K562 (cell line): ENCODE data around the gene PPFIBP2. TPM values are rescaled to one million over a fixed set of nuclear protein-coding genes. Genes with fewer than 3 reads are reported as not detected.

Experiments used
- ATAC-seq: fragments of 200-7000 bp; cut with Tn5 transposase; 3 replicates; pipeline ENCODE4 v1.9.1; 2020; ENCODE audit warnings: moderate library complexity
- BruUV-seq: library from RNA; stranded (reverse); fragments of 400-500 nt; replicated peaks from 2 replicates; lab custom pipeline; 2021; lab: Mats Ljungman, UMichigan
- CTCF ChIA-PET: fragments of 300-600 bp; formaldehyde crosslinking; extraction: SDS; loops from one replicate; lab custom pipeline; 2021; ENCODE audit warnings: low intra/inter-chr PET ratio; lab: Yijun Ruan, JAX
- POLR2A ChIA-PET: fragments of 300-600, 350-650 bp; sonication (Branson Sonifier 250); formaldehyde crosslinking; extraction: SDS; loops from one replicate; lab custom pipeline; 2021; ENCODE audit warnings: antibody characterized with exemption, inconsistent platforms; lab: Yijun Ruan, JAX
- DNase-seq, 4 experiments: peaks; one replicate each; pipeline versions ENCODE4 v3.0.0 to v3.0.0-alpha.2; 2011 to 2018; ENCODE audit warnings: low spot score in 3 of 4, mixed read lengths in 3 of 4; ENCODE audit errors: extremely low read depth in 1 of 4
- FAIRE-seq: peaks from 2 replicates; lab custom pipeline; 2011; peaks lifted over from hg19 to GRCh38; lab: Jason Lieb, UNC
- H2AFZ ChIP-seq: 2 replicates; pipeline ENCODE4 v1.6.0; 2011; ENCODE audit warnings: low read depth, low read length, control low read depth, inconsistent platforms
- H3K27ac ChIP-seq: fragments of 200-600 bp; 3 replicates; pipeline ENCODE4 v1.8.0; 2011; ENCODE audit warnings: low read depth, mild to moderate bottlenecking, control low read depth, inconsistent platforms, low read length, moderate library complexity, mixed read lengths; ENCODE audit errors: extremely low read depth
- H3K27me3 ChIP-seq, 2 experiments: fragments of 300-600 bp in 1 of 2; 2 replicates in 1 of 2; 3 replicates in 1 of 2; pipeline versions ENCODE4 v1.6.0 to v1.8.0; 2011; ENCODE audit warnings: inconsistent platforms in 2 of 2, low read length in 2 of 2, mild to moderate bottlenecking in 1 of 2, mixed read lengths in 1 of 2, moderate library complexity in 1 of 2; ENCODE audit not compliant: control insufficient read depth in 2 of 2, insufficient read depth in 2 of 2
- H3K36me3 ChIP-seq: fragments of 300-600 bp; 3 replicates; pipeline ENCODE4 v1.8.0; 2011; ENCODE audit warnings: mild to moderate bottlenecking, low read length, inconsistent platforms; ENCODE audit not compliant: control insufficient read depth, insufficient read depth
- H3K4me1 ChIP-seq, 2 experiments: fragments of 200-600 bp in 1 of 2; replicated peaks in 1 of 2; 2 replicates in 1 of 2; 3 replicates in 1 of 2; pipeline versions ENCODE4 v1.5.1 to v1.8.0; 2011; ENCODE audit warnings: inconsistent platforms in 2 of 2, low read length in 2 of 2, mild to moderate bottlenecking in 1 of 2, mixed read lengths in 1 of 2, moderate library complexity in 1 of 2; ENCODE audit not compliant: control insufficient read depth in 2 of 2, insufficient read depth in 2 of 2
- H3K4me2 ChIP-seq: 2 replicates; pipeline ENCODE4 v1.6.1; 2011; ENCODE audit warnings: low read length, control low read depth, inconsistent platforms, mixed read lengths; ENCODE audit not compliant: insufficient read depth
- H3K4me3 ChIP-seq: fragments of 200-600 bp; sonication (generic), shearing (Covaris generic); 2 replicates; pipeline ENCODE4 v1.5.1; 2016; ENCODE audit warnings: control low read depth, inconsistent platforms
- H3K79me2 ChIP-seq: fragments of 200-600 bp; 3 replicates; pipeline ENCODE4 v1.8.0; 2011; ENCODE audit warnings: low read length, inconsistent platforms; ENCODE audit not compliant: control insufficient read depth, insufficient read depth
- H3K9ac ChIP-seq, 2 experiments: 2 replicates each; pipeline versions ENCODE4 v1.6.0 to v1.6.1; 2011; ENCODE audit warnings: low read depth in 2 of 2, low read length in 2 of 2, control low read depth in 1 of 2, inconsistent platforms in 1 of 2, mild to moderate bottlenecking in 1 of 2, mixed read lengths in 1 of 2; ENCODE audit not compliant: insufficient read depth in 1 of 2
- H3K9me1 ChIP-seq: one replicate; pipeline ENCODE4 v1.6.0; 2011; ENCODE audit warnings: inconsistent platforms, mild to moderate bottlenecking, low read length, moderate library complexity; ENCODE audit not compliant: control insufficient read depth, insufficient read depth
- H3K9me3 ChIP-seq: replicated peaks from 2 replicates; pipeline ENCODE4 v1.5.1; 2011; ENCODE audit warnings: low read depth, low read length, inconsistent platforms; ENCODE audit not compliant: control insufficient read depth, insufficient read depth
- H4K20me1 ChIP-seq: replicated peaks from 2 replicates; pipeline ENCODE4 v1.6.1; 2011; ENCODE audit warnings: low read length, inconsistent platforms, mixed read lengths; ENCODE audit not compliant: control insufficient read depth, insufficient read depth
- FOXM1 ChIP-seq, 2 experiments: fragments of 450-650 bp in 1 of 2; sonication (generic) in 1 of 2; formaldehyde crosslinking in 1 of 2; IDR thresholded peaks; 2 replicates each; pipeline versions ENCODE4 v1.6.1 to v1.9.0; 2017 to 2022; ENCODE audit warnings: low read depth in 2 of 2, mild to moderate bottlenecking in 2 of 2, missing genetic modification reagents in 1 of 2, moderate library complexity in 1 of 2
- HDAC1 ChIP-seq, 2 experiments: fragments of 450-650 bp; IDR thresholded peaks; 2 replicates each; pipeline ENCODE4 v1.6.1; 2016 to 2017; ENCODE audit warnings: inconsistent platforms in 1 of 2, mild to moderate bottlenecking in 1 of 2, moderate library complexity in 1 of 2
- KLF13 ChIP-seq: fragments of 450-650 bp; IDR thresholded peaks from 2 replicates; pipeline ENCODE4 v1.6.1; 2016; ENCODE audit warnings: missing genetic modification characterization, low read depth, mild to moderate bottlenecking, missing compliant biosample characterization, moderate library complexity, borderline replicate concordance
- STAT5A ChIP-seq: IDR thresholded peaks from 2 replicates; pipeline ENCODE4 v1.6.1; 2012; ENCODE audit warnings: low read length, inconsistent platforms, borderline replicate concordance
- ZNF408 ChIP-seq: fragments of 250-450 bp; sonication (Bioruptor Pico); IDR thresholded peaks from 2 replicates; pipeline ENCODE4 v1.4.0; 2020; ENCODE audit warnings: low read depth, mild to moderate bottlenecking, moderate library complexity
- ZNF436 ChIP-seq: fragments of 250-450, 450-650 bp; sonication (Bioruptor Pico); formaldehyde crosslinking; IDR thresholded peaks from 2 replicates; pipeline ENCODE4 v1.7.0; 2020; ENCODE audit warnings: mild to moderate bottlenecking
- WGBS: fragments of 100-300 bp; shearing (Covaris generic); methylation state at CpG from one replicate; pipeline ENCODE4 v1.1.6; 2016; ENCODE audit warnings: low coverage, mixed read lengths; ENCODE audit not compliant: insufficient coverage; ENCODE audit errors: missing lambda C conversion rate; 5-methylcytosine and 5-hydroxymethylcytosine counted together
- in situ Hi-C: fragments of 300-500 bp; cut with MboI; formaldehyde crosslinking; loops from 4 replicates; pipeline ENCODE4 v1.15.0; 2018; ENCODE audit warnings: inconsistent platforms, mixed read lengths
- intact Hi-C: fragments of 100-400 bp; cut with micrococcal nuclease; formaldehyde crosslinking; loops from 2 replicates; pipeline ENCODE4 v1.14.2; 2022
- polyA plus RNA-seq, 8 experiments: library from polyadenylated mRNA; depleted of rRNA in 4 of 8; stranded (reverse) in 5 of 8; unstranded in 3 of 8; fragments of >200 nt; fragmentation: Nextera tagmentation in 2 of 8; fragmentation: Illumina TruSeq in 1 of 8; extraction: Ambion mirVana in 2 of 8; extraction: Trizol in 1 of 8; gene quantifications; 2 replicates each; pipeline versions ENCODE4 v1.2.1 to v1.2.3, GENCODE V29; 2011 to 2014; ENCODE audit warnings: inconsistent platforms in 1 of 8, missing spikeins in 1 of 8
- total RNA-seq, 7 experiments: library from RNA; depleted of rRNA in 6 of 7; stranded (reverse); fragments of >200 nt in 6 of 7; fragmentation: Illumina TruSeq in 2 of 7; extraction: Trizol in 2 of 7; gene quantifications; 2 replicates each; pipeline versions ENCODE4 v1.2.1 to v1.2.3, GENCODE V29; 2011 to 2021; ENCODE audit warnings: low replicate concordance in 1 of 7
- TF ChIP-seq, protein P1 (sequence below): fragments of 450-650 bp; formaldehyde crosslinking; IDR thresholded peaks from 2 replicates; pipeline ENCODE4 v1.4.0; 2020; ENCODE audit warnings: mild to moderate bottlenecking
- TF ChIP-seq, protein P2 (sequence below): sonication (generic); formaldehyde crosslinking; IDR thresholded peaks from 2 replicates; pipeline ENCODE4 v1.8.0; 2022; ENCODE audit warnings: missing genetic modification reagents, mild to moderate bottlenecking, borderline replicate concordance

PPFIBP2 gene
- total and polyA plus RNA-seq, 9 of the 15 experiments (the other 6 are each of a cell fraction or from before 2014, with no cell fraction given), result 0.18 to 3.4 (median 1.2) TPM

GRCh38 chr11:7484645-7485044, 29.2 kb upstream of the PPFIBP2 start:
- DNase-seq (no peak), FAIRE-seq (no peak), ATAC-seq (no peak)
- no peaks in the 10 kb centered on the region for H3K36me3 ChIP-seq
- H3K4me3 ChIP-seq, result no peak overlapping the region
- H2AFZ ChIP-seq, result no peak overlapping the region
- 0% methylated on average over 3 of the region's 3 CpGs for WGBS
- no peak overlapping the region for H3K27ac ChIP-seq
- H3K9me1 ChIP-seq, result no peaks in the 10 kb centered on the region
- H3K4me1 ChIP-seq, result no peaks in the 10 kb centered on the region
- CTCF ChIA-PET, result no interaction called here
- POLR2A ChIA-PET, result no interaction called here
- in situ Hi-C loops, result no loop called here
- no peaks in the 10 kb centered on the region for H3K79me2 ChIP-seq
- no TSS peak for BruUV-seq
- H3K4me2 ChIP-seq, result no peak overlapping the region
- no peak overlapping the region for H3K9ac ChIP-seq
- H4K20me1 ChIP-seq, result no peaks in the 10 kb centered on the region; the same call in 1 of the 2 replicates
- no peaks in the 10 kb centered on the region for H3K9me3 ChIP-seq
- intact Hi-C loops, result no loop called here
- no peak for TF ChIP-seq ZNF408 (CRISPR knock-in tag)
- TF ChIP-seq KLF13 (tag), result no peak
- TF ChIP-seq STAT5A, result no peak
- H3K27me3 ChIP-seq, result peaks cover 4 to 15% of the 10 kb centered on the region in 2 experiments; a peak in 1 of 5 replicates

- H3K4me1 ChIP-seq, result no peaks in the 10 kb centered on the region
- WGBS, result 2% methylated on average over 14 of the region's 15 CpGs
- ATAC-seq (no peak), DNase-seq (no peak), FAIRE-seq (no peak)
- no peak within 1 kb of the TSS for H3K27ac ChIP-seq
- H3K27me3 ChIP-seq, result peaks cover 4 to 18% of the 10 kb centered on the region in 2 experiments; a peak in 2 of 5 replicates
- H3K4me2 ChIP-seq, result no peak within 1 kb of the TSS
- in situ Hi-C loops, result no loop called here
- intact Hi-C loops, result no loop called here
- POLR2A ChIA-PET, result no interaction called here
- CTCF ChIA-PET, result no interaction called here
- H3K4me3 ChIP-seq, result no peak within 1 kb of the TSS
- no peaks in the 10 kb centered on the region for H3K79me2 ChIP-seq
- no peak within 1 kb of the TSS; a peak in 1 of 4 replicates for H3K9ac ChIP-seq
- TF ChIP-seq HDAC1 (IDR thresholded peaks at IDR 0.05) (no peak), ZNF436 (CRISPR knock-in tag) (no peak), FOXM1 (IDR thresholded peaks at IDR 0.05; ENCODE audit: low read depth) (no peak), FOXM1 (CRISPR knock-in tag; IDR thresholded peaks at IDR 0.05; ENCODE audit: low read depth) (no peak)
- TF ChIP-seq, protein P1, sequence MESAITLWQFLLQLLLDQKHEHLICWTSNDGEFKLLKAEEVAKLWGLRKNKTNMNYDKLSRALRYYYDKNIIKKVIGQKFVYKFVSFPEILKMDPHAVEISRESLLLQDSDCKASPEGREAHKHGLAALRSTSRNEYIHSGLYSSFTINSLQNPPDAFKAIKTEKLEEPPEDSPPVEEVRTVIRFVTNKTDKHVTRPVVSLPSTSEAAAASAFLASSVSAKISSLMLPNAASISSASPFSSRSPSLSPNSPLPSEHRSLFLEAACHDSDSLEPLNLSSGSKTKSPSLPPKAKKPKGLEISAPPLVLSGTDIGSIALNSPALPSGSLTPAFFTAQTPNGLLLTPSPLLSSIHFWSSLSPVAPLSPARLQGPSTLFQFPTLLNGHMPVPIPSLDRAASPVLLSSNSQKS (CRISPR knock-in tag), result no peak
- TF ChIP-seq, protein P2, sequence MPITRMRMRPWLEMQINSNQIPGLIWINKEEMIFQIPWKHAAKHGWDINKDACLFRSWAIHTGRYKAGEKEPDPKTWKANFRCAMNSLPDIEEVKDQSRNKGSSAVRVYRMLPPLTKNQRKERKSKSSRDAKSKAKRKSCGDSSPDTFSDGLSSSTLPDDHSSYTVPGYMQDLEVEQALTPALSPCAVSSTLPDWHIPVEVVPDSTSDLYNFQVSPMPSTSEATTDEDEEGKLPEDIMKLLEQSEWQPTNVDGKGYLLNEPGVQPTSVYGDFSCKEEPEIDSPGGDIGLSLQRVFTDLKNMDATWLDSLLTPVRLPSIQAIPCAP (CRISPR knock-in tag), result no peak
- H2AFZ ChIP-seq, result no peak within 1 kb of the TSS
- H3K36me3 ChIP-seq, result no peaks in the 10 kb centered on the region
- H3K9me3 ChIP-seq, result no peaks in the 10 kb centered on the region
- no TSS peak for BruUV-seq
- H3K9me1 ChIP-seq, result no peaks in the 10 kb centered on the region
- H4K20me1 ChIP-seq, result no peaks in the 10 kb centered on the region; the same call in 1 of the 2 replicates
Observed at GRCh38 chr11:7485186-7486097, 28.4 kb upstream of the PPFIBP2 start, which contains the start of gene OLFML1. TSS of gene OLFML1 (plus strand) at chr11:7485506. CDS start at chr11:7485876, 370 bp downstream.
